SK-N-SH treated with all-trans-retinoic acid at 6 μM for 48 hours (cell line): ENCODE measurements around the gene RPL39L.
A peak's percentile ranks its signal among the peaks of the same experiment; 100 is the strongest.

Experiments used
- ATAC-seq: fragments of 200-7000 bp; cut with Tn5 transposase; 3 replicates; pipeline ENCODE4 v1.9.1; 2020; ENCODE audit warnings: mild to moderate bottlenecking, moderate library complexity
- ARNTL ChIP-seq: fragments of 450-650 bp; formaldehyde crosslinking; IDR thresholded peaks from 2 replicates; pipeline ENCODE4 v1.5.0; 2020; ENCODE audit warnings: low read depth, mild to moderate bottlenecking, moderate library complexity, borderline replicate concordance
- CSDC2 ChIP-seq: fragments of 250-450 bp; sonication (Bioruptor Pico); IDR thresholded peaks from 2 replicates; pipeline ENCODE4 v1.5.0; 2020; ENCODE audit warnings: mild to moderate bottlenecking, moderate library complexity
- ESRRG ChIP-seq: fragments of 250-450 bp; sonication (Bioruptor Pico); IDR thresholded peaks from 2 replicates; pipeline ENCODE4 v1.6.1; 2021; ENCODE audit warnings: mild to moderate bottlenecking
- GLIS3 ChIP-seq: fragments of 250-450 bp; sonication (Bioruptor Pico); IDR thresholded peaks from 2 replicates; pipeline ENCODE4 v1.5.0; 2020; ENCODE audit warnings: mild to moderate bottlenecking, moderate library complexity
- ISL1 ChIP-seq: fragments of 250-450 bp; sonication (Bioruptor Pico); IDR thresholded peaks from 2 replicates; pipeline ENCODE4 v2.1.2; 2022; ENCODE audit warnings: mild to moderate bottlenecking, moderate library complexity
- OSR1 ChIP-seq: fragments of 250-450 bp; sonication (Bioruptor Pico); IDR thresholded peaks from 2 replicates; pipeline ENCODE4 v1.8.0; 2022; ENCODE audit warnings: moderate library complexity, mild to moderate bottlenecking, inconsistent platforms
- PPARA ChIP-seq: fragments of 250-450 bp; sonication (Bioruptor Pico); IDR thresholded peaks from 2 replicates; pipeline ENCODE4 v1.5.0; 2020; ENCODE audit warnings: mild to moderate bottlenecking, borderline replicate concordance
- RARB ChIP-seq: fragments of 250-450 bp; sonication (Bioruptor Pico); IDR thresholded peaks from 2 replicates; pipeline ENCODE4 v1.8.0; 2021; ENCODE audit warnings: mild to moderate bottlenecking, moderate library complexity
- SNAI2 ChIP-seq: fragments of 250-450 bp; sonication (Bioruptor Pico); IDR thresholded peaks from 2 replicates; pipeline ENCODE4 v1.5.0; 2020; ENCODE audit warnings: mild to moderate bottlenecking, moderate library complexity
- TCF4 ChIP-seq: fragments of 250-450 bp; sonication (Bioruptor Pico); IDR thresholded peaks from 2 replicates; pipeline ENCODE4 v1.8.0; 2021; ENCODE audit warnings: mild to moderate bottlenecking, moderate library complexity, borderline replicate concordance
- TOX ChIP-seq: fragments of 250-450 bp; sonication (Bioruptor Pico); IDR thresholded peaks from 2 replicates; pipeline ENCODE4 v1.8.0; 2021; ENCODE audit warnings: mild to moderate bottlenecking, moderate library complexity, borderline replicate concordance
- ZFP3 ChIP-seq: fragments of 250-450 bp; sonication (Bioruptor Pico); IDR thresholded peaks from 2 replicates; pipeline ENCODE4 v1.5.0; 2020; ENCODE audit warnings: mild to moderate bottlenecking, moderate library complexity
- ZFP30 ChIP-seq: fragments of 450-650 bp; formaldehyde crosslinking; IDR thresholded peaks from 2 replicates; pipeline ENCODE4 v1.5.0; 2022; ENCODE audit warnings: mild to moderate bottlenecking, moderate library complexity
- ZNF565 ChIP-seq: fragments of 450-650 bp; formaldehyde crosslinking; conservative IDR thresholded peaks from 2 replicates; pipeline ENCODE4 v1.5.0; 2020; ENCODE audit warnings: low read depth, mild to moderate bottlenecking, moderate library complexity
- ZNF70 ChIP-seq: fragments of 450-650 bp; formaldehyde crosslinking; IDR thresholded peaks from 2 replicates; pipeline ENCODE4 v1.5.0; 2020; ENCODE audit warnings: mild to moderate bottlenecking, moderate library complexity
- ZNF8 ChIP-seq: fragments of 450-650 bp; formaldehyde crosslinking; IDR thresholded peaks from 2 replicates; pipeline ENCODE4 v1.5.0; 2020; ENCODE audit warnings: mild to moderate bottlenecking, moderate library complexity
- TF ChIP-seq, protein P1 (sequence below): fragments of 250-450 bp; sonication (Bioruptor Pico); IDR thresholded peaks from 2 replicates; pipeline ENCODE4 v1.5.1; 2021; ENCODE audit warnings: mild to moderate bottlenecking, moderate library complexity
- TF ChIP-seq, protein P2 (sequence below): fragments of 250-450 bp; sonication (Bioruptor Pico); IDR thresholded peaks from 2 replicates; pipeline ENCODE4 v1.5.1; 2020; ENCODE audit warnings: low read depth, mild to moderate bottlenecking, moderate library complexity
- TF ChIP-seq, protein P3 (sequence below): fragments of 250-450 bp; sonication (Bioruptor Pico); IDR thresholded peaks from 2 replicates; pipeline ENCODE4 v1.8.0; 2021; ENCODE audit warnings: low read depth, mild to moderate bottlenecking, moderate library complexity, borderline replicate concordance
- TF ChIP-seq, protein P4 (sequence below): fragments of 250-450 bp; sonication (Bioruptor Pico); IDR thresholded peaks from 2 replicates; pipeline ENCODE4 v1.8.0; 2020; ENCODE audit warnings: mild to moderate bottlenecking, moderate library complexity, borderline replicate concordance

The RPL39L gene

DNA sequence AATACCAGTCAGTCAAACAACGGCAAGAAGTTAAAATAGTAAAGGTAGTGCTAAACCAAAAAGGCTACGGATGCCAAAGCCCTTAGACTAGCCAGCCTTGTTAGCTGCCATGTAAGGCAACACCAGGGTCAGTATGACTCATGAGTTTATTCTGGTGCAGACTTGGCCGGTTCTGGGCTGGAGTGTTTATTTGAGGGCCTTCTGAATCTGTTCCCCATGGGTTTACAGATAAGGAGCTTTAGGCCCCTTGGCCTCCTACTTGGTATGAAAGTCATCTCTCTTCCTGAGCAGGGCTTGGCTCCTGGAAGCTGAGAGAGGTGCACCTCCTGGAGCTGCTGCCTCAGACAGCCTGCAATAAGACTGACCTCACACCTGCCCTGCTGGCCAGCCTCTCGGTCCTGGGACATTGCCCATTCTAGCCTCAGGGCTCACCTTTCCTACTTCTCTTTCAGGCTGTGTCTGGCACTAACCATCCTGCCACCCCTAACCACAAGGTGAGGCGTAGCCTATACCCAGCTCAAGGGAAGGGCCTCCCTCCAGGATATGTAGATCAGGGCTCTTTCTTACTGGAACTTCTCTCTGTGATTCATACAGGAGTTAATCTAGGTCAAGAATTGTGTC lies 47.6 kb upstream of the RPL39L start:
- TF ChIP-seq RARB (CRISPR knock-in tag) (no peak), OSR1 (CRISPR knock-in tag) (no peak), ZNF70 (CRISPR knock-in tag) (no peak), ARNTL (CRISPR knock-in tag) (no peak), ZFP30 (no peak), CSDC2 (no peak), ESRRG (CRISPR knock-in tag) (no peak), ZNF565 (no peak), PPARA (CRISPR knock-in tag) (no peak), TCF4 (CRISPR knock-in tag) (no peak), GLIS3 (CRISPR knock-in tag) (no peak), TOX (CRISPR knock-in tag) (no peak), ZFP3 (no peak)
- TF ChIP-seq, protein P1, sequence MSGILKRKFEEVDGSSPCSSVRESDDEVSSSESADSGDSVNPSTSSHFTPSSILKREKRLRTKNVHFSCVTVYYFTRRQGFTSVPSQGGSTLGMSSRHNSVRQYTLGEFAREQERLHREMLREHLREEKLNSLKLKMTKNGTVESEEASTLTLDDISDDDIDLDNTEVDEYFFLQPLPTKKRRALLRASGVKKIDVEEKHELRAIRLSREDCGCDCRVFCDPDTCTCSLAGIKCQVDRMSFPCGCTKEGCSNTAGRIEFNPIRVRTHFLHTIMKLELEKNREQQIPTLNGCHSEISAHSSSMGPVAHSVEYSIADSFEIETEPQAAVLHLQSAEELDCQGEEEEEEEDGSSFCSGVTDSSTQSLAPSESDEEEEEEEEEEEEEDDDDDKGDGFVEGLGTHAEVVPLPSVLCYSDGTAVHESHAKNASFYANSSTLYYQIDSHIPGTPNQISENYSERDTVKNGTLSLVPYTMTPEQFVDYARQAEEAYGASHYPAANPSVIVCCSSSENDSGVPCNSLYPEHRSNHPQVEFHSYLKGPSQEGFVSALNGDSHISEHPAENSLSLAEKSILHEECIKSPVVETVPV (CRISPR knock-in tag), result no peak
- TF ChIP-seq, protein P2, sequence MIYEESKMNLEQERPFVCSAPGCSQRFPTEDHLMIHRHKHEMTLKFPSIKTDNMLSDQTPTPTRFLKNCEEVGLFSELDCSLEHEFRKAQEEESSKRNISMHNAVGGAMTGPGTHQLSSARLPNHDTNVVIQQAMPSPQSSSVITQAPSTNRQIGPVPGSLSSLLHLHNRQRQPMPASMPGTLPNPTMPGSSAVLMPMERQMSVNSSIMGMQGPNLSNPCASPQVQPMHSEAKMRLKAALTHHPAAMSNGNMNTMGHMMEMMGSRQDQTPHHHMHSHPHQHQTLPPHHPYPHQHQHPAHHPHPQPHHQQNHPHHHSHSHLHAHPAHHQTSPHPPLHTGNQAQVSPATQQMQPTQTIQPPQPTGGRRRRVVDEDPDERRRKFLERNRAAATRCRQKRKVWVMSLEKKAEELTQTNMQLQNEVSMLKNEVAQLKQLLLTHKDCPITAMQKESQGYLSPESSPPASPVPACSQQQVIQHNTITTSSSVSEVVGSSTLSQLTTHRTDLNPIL, result no peak
- TF ChIP-seq, protein P3, sequence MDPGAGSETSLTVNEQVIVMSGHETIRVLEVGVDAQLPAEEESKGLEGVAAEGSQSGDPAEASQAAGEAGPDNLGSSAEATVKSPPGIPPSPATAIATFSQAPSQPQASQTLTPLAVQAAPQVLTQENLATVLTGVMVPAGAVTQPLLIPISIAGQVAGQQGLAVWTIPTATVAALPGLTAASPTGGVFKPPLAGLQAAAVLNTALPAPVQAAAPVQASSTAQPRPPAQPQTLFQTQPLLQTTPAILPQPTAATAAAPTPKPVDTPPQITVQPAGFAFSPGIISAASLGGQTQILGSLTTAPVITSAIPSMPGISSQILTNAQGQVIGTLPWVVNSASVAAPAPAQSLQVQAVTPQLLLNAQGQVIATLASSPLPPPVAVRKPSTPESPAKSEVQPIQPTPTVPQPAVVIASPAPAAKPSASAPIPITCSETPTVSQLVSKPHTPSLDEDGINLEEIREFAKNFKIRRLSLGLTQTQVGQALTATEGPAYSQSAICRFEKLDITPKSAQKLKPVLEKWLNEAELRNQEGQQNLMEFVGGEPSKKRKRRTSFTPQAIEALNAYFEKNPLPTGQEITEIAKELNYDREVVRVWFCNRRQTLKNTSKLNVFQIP (CRISPR knock-in tag), result no peak
- ATAC-seq, result peak; percentile 85

DNA sequence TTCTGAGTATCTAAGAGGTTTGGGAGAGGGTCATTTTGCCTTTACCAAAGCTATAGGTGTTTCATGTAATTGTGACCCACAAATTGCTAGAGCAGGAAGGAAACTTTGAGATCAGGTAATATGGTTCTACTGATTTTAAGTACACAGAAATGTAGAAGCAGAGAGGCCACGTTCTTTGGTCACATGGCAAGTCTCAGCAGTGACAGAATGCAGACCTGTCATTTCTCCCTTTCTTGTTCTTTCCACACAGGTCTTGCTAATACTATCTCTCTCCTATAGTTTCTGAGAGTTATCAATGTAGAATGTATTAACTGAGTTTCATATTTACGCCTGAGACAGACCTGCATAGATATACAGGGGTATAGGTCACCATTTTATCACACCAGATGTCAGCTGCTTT lies 47.1 kb upstream of the RPL39L start:
- ATAC-seq, result no peak; the same call in 1 of the 3 replicates
- TF ChIP-seq, protein P4, sequence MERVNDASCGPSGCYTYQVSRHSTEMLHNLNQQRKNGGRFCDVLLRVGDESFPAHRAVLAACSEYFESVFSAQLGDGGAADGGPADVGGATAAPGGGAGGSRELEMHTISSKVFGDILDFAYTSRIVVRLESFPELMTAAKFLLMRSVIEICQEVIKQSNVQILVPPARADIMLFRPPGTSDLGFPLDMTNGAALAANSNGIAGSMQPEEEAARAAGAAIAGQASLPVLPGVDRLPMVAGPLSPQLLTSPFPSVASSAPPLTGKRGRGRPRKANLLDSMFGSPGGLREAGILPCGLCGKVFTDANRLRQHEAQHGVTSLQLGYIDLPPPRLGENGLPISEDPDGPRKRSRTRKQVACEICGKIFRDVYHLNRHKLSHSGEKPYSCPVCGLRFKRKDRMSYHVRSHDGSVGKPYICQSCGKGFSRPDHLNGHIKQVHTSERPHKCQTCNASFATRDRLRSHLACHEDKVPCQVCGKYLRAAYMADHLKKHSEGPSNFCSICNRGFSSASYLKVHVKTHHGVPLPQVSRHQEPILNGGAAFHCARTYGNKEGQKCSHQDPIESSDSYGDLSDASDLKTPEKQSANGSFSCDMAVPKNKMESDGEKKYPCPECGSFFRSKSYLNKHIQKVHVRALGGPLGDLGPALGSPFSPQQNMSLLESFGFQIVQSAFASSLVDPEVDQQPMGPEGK, result no peak
- TF ChIP-seq ZNF8 (CRISPR knock-in tag) (no peak), CSDC2 (no peak), ARNTL (CRISPR knock-in tag) (no peak)
- TF ChIP-seq, protein P3 (CRISPR knock-in tag), result no peak

DNA sequence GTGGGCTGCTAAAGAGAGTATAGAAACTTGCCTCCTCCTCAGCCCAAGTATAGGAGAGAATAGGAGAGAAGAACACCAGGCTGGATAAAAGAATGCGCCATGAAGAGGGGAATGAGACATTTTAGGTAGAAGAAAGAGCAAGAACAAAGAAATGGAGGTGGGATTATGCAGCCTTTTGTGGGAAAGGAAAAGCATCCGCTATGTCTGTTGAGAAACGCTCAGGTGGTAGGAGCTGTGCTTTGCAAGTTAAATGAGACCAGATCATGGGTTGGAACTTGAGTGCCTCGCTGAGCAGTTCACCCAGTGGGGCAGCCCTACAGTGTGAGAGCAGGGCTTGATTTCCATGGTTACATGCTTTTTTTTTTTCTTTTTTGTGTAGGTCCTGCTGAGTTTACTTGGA lies 46.5 kb upstream of the RPL39L start:
- ATAC-seq, result no peak
- no peak for TF ChIP-seq TCF4 (CRISPR knock-in tag)
- no peak for TF ChIP-seq ZFP3
- TF ChIP-seq RARB (CRISPR knock-in tag), result no peak
- TF ChIP-seq SNAI2, result no peak
- TF ChIP-seq, protein P3 (CRISPR knock-in tag), result no peak
- TF ChIP-seq, protein P2, result no peak
- no peak for TF ChIP-seq ISL1 (CRISPR knock-in tag)
- no peak for TF ChIP-seq GLIS3 (CRISPR knock-in tag)
